ENCODE data around the gene C3orf52.

- no peak for TF ChIP-seq POLR2A (IDR thresholded peaks at IDR 0.05)
- TF ChIP-seq, protein P1, sequence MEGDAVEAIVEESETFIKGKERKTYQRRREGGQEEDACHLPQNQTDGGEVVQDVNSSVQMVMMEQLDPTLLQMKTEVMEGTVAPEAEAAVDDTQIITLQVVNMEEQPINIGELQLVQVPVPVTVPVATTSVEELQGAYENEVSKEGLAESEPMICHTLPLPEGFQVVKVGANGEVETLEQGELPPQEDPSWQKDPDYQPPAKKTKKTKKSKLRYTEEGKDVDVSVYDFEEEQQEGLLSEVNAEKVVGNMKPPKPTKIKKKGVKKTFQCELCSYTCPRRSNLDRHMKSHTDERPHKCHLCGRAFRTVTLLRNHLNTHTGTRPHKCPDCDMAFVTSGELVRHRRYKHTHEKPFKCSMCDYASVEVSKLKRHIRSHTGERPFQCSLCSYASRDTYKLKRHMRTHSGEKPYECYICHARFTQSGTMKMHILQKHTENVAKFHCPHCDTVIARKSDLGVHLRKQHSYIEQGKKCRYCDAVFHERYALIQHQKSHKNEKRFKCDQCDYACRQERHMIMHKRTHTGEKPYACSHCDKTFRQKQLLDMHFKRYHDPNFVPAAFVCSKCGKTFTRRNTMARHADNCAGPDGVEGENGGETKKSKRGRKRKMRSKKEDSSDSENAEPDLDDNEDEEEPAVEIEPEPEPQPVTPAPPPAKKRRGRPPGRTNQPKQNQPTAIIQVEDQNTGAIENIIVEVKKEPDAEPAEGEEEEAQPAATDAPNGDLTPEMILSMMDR (IDR thresholded peaks at IDR 0.05): no peak
- TF ChIP-seq EP300 (IDR thresholded peaks at IDR 0.05): no peak
These were observed 29.1 kb downstream of the C3orf52 start for GRCh38 chr3:112115161-112115739.
